HG03108 (cell line): ENCODE measurements around the gene NDST1.

Experiments used
- ATAC-seq: cut with Tn5 transposase; IDR thresholded peaks from one replicate; pipeline ENCODE4 v1.9.1; 2021; ENCODE audit warnings: moderate library complexity; ENCODE audit not compliant: unreplicated experiment

The NDST1 gene

DNA sequence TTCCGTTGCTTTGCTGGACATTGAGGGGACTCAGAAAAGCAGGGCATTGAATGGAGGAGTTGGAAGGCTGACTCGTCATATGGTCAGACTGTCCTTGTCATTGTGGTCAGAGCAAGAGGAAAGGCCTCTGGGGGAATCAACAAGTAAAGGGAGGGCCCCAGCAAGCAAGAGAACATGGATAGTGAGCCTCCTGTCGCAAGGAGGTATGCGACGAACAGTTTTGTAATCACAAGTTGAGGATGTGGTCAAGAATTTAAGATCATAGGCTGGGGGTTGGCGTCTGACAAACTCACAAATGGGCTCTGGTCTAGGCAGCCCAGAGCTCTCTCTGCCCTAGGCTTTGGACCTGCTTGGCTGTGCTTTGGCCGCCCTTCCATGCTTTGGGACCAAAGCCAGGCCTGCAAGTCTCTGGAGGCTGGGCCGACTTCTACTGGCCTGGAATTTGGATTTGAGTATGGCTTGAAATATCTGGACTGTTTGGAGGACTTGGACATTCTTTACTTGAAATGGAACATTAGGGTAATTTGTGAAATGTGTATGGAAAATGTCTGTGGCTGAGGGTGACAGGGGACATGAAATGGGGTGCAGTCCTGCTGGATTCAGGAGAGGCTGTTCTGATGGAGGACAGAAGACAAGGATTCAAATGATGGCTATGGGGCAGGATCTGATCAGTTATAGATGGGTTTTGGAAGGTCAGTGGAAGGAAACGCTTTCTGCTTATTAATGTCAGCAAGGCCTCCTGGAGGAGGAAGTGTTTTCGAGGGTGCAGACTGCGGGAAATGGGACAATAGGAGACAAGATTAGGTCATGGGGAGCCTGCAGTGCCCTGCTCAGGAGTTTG, 19.2 kb upstream of the NDST1 start:
- no peak for ATAC-seq

DNA sequence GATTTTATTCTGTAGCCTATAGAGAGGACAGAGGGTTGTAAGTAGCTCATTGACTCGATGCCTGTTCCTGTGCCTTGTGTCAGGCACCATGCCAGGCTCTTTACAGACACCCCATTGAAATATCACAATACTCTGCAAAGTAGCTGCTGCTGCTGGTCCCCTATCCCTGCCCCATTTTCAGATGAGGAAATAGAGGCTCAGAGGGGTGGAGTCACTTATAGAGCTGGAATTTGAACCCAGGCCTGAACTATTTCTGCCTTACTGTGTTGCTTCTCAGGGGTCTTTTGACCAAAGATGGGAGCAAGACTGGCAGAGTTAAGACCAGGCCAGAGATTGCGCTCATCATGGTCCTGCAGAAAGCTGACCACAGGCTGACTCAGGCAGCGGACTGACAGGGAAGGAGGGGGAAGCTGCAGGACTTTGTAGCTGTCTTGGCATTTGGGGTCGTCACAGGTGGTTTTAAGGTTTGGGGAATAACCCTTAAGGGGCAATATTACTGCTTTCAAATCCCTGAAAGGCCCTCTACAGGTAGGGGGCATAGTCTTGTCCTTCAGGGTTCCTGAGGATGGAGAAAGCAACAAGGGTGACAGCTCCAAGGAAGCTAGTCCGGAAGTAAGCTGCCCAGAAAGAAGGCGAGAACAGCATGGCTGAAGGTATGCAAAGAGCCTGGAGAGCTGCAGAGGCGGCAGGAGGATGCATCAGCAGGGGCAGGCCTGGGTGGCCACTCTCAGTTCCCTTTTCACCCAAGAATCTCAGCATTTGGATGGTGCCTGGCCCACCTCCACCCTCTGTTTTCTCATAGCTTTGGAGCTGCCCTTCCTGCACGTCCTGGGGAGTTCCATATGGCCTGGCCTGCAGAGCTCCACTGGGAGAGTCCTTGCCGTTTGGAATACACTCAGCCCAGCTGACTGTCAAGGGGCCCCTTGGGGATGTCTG, 18.3 kb upstream of the NDST1 start:
- peak; percentile 86 for ATAC-seq

DNA sequence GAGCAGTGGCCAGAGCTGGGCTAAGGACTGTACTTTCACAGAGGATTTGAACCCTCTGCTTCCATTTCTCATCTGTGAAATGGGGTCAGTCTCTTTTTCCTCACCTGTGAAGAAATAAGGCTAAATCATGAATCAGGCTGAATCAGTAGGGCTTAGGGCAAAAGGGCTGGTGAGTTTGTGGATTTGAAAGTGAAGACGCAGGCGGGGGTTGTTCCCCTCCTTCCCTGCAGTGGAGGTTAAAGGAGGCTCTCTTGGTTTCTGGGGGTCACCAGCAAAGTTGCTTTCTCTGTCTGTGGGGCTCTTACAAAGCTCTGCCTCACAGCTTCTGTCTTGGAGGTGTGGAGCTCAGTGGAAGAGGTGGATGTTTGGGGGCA, 17.6 kb upstream of the NDST1 start:
- ATAC-seq, result no peak

DNA sequence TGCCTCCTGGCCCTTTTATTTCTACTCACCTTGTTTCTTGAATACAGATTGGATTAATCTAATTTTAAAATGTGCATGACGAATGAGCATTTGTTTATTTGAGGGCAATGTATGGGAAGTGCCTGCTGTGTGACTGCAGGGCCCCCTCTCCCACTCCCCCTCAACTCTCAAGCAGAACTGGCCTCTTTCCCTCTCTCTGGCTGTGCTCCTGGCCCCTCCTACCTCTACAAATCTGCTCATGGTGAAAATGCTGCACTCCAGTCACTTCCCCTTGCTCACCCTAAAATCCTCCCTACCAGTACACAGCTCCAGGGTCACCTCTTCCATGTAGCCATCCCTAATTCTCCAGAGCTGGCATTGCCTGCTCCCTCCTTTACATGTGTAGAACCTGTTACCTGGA, 17.2 kb upstream of the NDST1 start:
- no peak for ATAC-seq

DNA sequence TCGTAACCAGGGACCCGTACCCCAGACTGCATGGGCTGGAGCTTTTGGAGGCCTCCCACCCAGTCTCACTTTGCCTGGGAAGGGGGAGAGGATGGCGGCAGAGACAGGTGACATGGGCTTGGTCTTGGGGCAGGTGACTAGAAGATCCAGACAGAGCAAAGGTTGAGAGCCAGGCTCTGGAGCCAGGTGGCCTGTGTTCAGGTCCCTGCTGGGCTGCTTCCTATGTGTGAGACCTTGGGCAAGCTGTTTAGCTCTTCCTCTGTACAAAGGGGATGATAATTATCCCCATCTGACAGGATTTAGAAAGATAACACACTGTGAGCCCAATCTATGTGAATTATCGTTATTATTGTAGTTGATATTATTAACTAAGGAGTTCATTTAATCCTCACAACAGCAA, 16.1 kb upstream of the NDST1 start:
- ATAC-seq, result no peak

DNA sequence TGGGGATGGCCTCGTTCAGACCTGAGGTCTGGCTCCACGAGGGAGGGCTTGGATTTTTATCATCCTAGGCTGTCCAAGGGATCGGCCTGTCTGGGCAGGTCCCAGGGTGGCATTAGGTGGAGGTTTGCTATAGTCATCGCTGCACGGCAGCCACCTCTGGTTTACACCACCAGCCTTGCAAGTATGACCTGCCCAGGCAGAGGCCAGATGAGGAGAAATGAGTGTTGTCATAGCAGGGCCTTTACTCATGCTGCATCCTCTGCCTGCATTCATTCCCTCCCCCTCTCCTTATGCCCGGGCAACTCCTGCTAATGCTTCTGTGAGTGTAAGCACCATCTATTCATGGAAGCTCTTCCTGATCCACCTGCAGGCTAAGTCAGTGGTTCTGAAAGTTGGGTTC, 15.3 kb upstream of the NDST1 start:
- ATAC-seq, result no peak

DNA sequence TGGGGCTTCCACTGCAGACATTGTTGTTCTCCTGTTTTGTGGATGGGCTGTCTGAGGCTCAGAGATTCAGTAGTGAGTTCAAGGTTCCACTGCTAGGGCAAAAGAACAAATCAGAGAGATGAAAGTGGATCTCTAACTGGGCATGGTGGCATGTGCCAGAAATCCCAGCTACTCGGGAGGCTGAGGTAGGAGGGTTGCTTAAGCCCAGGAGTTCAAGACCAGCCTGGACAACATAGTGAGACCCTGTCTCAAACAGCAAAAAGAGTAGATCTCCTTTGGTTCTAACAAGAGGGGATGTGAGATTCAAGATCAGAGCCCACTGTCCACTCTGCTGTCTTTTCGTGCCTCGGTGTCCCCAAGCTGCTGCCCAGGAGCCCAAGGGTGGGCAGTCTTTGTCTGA, 11.8 kb upstream of the NDST1 start:
- no peak for ATAC-seq

DNA sequence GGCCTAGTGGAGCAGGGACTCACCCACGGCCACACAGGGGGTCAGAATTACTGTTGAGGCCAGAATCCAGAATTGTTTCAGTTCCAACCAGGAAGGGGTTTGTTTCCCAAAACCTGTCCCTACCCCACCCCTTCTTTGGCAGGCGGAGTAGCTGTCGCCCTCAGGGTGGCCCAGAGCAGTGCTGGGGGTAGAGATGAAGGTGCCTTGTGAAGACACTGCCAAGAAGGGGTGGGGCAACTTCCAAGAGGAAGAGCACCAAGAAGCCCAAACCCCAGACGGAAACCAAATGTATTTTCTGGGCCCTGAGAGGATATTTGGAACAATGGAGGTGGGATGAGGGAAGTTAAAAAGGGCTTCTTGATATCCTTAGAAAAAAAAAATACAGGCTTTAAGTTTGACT, 11.4 kb upstream of the NDST1 start:
- no peak for ATAC-seq

DNA sequence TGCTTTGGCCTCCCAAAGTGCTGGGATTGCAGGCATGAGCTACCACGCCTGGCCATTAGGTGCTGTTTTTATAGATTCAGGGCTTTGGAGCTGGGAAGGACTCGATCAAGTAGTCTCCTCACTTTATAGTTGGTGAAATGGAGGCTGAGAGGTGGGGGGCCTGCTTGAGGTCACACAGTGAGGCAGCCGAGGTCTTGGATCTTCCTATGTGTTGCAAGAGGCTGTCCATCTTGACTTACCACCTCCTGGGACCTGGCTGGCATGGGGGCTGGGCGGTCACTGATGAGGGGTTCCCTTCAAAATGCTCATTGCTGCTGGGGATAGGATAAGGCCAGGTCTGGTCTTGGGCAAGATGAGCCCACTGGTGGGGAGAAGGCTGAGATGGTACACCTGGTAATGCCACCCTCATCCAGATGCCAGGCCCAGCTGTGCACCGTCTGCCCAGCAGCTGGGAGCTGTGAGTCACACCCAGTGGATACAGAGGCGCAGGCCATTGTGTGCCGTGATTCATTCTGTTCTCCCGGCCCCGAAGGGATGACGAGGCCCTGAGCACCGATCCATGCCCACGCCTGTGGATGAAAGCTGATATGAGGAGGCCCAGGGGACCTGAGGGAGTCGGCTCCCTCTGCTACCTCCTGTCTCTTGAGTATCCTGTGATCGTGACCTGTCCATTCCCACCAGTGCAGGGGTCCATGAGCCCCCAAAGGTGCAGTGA, 10.5 kb upstream of the NDST1 start:
- no peak for ATAC-seq

DNA sequence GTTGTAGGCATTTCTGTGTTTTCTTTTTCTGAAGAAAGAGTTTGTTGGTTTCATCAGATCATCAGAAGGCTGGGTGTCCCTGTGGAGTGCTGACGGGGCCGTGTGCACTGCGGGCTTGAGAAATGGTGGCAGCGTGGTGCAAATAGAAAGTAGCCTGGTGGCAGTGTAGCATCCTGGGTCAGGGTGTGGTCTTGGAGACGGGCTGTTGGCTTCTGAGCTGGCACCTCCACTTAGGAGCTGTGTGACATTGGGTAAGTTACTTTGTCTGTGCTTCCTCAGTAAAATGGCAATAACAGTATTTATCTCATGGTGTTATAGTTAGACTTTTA, 10.0 kb upstream of the NDST1 start:
- no peak for ATAC-seq

DNA sequence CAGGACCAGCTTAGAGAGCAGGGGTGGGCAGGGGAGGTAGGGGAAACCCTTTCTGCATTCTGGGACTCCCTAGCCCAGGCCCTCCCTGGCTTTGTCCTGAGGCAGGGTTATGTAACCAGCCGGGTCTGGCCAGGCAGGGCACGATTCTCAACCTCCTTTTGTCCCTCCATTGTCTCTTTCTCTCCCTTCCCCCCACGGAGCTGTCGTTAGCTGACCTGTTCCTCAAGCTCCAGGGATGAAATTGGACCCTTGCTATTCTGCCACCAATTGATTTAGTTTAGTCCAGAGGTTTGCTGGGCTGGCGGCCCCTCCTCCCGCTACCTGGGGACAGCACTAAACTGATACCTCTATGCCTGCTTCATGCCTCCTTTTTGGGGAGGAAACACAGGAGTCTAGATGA, 9.4 kb upstream of the NDST1 start:
- ATAC-seq, result no peak

DNA sequence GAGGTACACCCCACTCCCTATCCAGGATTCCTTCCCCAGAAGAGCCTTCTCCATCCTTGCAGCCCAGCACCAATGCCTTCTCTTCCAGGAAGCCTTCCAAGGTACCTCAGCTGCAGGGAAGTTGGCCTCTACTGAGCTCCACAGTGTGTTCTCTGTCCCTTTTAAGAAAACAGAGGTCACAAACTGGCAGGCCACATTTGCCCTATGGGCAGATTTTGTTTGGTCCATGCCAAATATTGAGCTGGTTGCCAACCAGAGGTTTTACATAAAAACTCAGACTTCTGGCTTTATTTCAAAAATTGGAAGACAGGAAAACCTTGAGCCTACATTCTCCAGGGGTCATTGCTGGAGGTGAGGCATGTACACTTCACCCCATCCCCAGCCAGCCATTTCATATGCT, 9.0 kb upstream of the NDST1 start:
- no peak for ATAC-seq

DNA sequence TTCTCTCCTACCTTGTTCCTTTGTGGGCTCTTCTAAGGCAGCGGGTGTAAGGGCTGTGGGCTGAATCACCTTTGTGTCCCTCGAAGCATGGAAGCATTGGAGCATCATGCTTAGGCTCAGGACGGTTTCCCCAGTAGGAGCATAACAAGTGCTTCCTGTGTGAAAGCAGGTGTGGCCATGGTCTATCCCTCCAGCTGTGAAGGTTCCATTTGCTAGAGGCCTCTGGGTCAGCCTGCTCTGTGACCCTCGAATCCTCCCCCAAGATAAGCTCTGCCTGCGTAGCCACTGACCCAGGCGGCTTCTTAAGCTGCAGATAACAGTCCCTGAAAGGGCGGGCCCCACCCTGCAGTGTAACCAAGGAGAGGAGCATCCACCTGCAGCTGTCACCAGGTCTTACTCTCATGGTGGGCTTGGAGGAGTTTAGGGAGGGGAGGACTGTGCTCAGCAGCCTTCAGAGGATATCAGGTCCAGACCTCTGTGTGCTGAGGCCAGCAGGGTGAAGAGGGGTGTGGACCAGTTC, 8.4 kb upstream of the NDST1 start:
- ATAC-seq, result peak; percentile 68

DNA sequence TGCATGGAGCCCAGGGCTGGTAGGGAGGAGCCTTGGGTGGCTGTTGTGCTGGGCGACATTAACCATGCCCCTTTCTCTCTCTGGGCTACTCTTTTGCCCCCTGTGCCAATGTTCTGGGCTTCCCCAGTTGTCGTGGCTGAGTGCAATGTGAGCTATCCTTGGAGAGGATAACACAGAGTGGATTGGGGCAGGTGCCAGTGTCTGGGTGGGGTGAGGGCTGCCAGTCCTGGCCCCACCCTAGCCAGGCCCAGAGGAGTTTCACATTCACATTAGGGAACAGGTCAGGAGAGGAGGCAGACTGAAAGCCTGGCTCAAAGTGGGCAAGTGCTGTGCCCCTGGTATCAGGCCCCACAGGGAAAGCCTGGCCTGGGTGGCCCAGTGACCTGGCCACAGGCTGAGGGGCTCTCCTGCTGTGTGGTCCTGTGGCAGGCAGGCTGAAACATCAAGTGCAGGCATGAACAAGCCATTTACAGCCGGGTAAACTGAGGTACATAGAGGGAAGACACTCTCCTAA, 7.5 kb upstream of the NDST1 start:
- ATAC-seq, result no peak

DNA sequence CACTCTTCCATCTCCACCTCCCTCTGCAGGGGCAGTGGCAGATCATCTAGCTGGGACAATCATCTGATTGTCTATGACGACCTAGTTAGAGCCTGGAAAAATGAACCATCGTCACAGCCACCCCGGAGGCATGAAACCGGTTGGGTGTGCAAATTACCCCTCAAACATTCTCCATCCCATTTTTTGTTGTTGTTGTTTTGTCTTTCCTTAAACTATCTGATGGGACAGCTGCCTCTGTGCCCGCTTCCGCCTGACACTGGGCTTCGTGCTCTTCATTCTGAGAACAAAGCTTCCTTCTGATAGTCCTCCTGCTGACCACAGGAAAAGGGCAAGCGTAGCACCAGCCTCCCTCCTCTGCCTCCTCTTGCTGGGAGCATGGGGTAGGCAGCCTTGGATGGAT, 7.0 kb upstream of the NDST1 start:
- no peak for ATAC-seq

DNA sequence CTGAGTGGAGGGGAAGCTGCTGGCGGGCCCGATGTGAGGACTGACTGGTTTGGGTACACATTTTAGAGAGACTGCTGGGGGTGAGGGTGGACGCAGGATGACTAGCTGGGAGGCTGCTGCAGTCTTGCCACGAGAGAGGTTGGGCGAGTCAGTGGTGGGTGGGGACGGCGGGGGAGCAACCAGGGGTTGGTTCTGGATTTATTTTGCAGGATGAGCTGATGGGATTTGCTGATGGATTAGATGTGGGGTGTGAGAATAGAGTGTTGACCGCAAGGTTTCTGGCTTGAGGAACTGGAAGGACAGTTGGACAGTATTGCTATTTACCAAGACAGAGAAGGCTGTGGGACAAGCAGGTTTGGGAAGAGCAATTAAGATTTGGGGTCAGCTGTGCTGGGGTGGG, 5.8 kb upstream of the NDST1 start:
- ATAC-seq, result no peak

DNA sequence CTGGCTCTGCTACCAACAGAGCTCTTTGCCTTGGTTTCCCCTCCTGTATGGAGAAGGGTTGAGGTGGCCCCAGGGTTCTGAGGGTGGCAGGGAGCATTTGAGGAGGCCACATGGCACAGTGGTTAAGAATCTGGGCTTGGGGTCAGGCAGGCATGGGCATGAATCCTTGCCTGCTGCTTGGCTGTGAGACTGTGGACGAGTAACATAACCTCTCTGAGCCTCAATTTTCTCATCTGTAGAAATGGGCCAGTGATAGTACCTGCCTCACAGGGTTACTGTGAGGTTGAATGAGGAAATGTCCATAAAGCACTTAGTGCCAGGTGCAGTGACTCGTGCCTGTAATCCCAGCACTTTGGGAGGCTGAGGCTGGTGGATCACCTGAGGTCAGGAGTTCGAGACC, 5.1 kb upstream of the NDST1 start:
- no peak for ATAC-seq

DNA sequence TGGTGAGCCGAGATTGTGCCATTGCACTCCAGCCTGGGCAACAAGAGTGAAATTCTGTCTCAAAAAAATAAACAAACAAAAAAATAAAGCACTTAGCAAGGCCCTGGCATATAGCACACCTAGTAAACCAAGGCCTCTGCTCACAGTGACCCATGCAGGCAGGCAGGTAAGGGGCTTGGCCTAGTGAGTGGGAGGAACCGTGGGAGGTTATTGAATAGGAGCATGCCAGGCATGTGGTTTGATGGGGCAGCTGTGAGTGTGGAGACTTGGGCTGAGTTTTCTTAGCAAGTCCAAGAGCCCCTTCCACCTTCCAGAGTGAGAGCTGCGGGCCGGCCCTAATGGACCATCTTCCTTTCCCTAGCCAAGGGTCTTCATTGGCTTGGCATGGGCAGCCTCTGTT, 4.5 kb upstream of the NDST1 start:
- no peak for ATAC-seq

DNA sequence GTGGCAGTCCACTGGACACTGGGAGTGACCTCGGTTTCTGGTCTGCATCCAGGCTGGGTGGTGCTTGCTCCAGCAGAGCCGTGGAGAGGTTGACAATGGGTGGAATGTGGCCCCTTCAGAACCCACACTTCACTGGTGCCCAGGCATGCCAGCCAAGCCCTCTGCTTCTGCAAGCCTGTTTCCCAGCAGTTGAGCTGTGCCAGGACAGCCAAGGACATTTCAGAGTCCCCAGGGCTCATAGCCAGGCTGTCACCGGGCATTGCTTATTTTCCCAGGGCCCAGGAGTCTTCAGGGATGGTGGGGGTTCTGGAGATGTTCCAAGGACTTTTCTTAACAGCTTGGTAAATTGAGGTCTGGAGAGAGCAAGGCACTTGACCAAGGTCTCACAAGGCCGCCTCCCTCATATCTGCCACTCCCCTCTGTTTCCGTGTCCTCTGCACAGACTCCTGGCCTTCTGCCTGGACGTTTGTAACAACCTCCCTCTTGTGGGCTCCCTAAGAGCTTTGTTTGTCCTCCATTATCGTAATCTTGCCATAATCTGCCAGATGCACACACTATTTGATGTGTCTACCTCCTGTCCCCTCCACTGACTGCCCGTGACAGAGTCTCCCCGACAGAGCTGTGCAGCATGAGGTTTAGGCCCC, 3.8 kb upstream of the NDST1 start:
- no peak for ATAC-seq

DNA sequence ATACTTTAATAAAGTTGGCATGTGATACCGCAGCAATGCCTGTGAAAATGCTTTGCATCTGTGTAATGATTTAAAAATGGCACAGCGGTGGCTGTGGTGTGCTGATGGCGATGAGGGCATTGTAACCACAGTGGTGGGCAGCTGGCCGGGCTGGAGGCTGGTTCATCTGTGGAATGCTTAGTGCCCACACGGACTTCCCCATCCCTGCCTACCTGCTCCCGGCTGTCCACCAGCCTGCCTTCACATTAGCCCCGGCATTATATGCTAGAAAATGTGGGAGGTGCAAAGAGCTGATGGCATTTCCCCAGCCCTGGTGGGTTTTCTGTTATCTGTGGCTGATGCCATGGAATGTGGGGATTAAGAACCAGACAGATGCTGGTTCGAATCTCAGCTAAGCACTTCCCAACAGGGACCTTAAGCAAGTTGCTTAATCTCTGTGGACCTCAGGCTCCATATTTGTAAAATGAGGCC, 2.9 kb upstream of the NDST1 start:
- ATAC-seq, result no peak

DNA sequence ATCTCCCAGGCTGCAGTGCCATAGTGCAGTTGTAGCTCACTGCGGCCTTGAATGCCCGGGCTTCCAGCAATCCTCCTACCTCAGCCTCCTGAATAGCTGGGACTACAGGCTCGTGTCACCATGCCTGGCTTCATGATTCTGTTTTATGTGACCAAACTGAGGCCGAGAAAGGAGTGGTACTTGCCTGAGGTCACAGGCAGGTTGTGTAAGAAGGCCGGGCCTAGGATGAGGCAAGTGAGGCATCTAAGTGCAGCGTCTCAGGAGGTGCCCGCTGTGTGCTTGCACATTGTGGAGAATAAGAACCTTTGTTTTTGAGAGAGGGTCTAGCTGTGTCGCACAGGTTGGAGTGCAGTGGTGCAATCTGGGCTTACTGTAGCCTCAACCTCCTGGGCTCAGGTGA, 2.1 kb upstream of the NDST1 start:
- no peak for ATAC-seq
